Neural progenitor cell (in vitro differentiated cells): ENCODE measurements around the gene TRIM47. TPM values are rescaled to one million over a fixed set of nuclear protein-coding genes. Genes with fewer than 3 reads are reported as not detected.

ENCODE experiments used
- DNase-seq: peaks from one replicate; pipeline ENCODE4 v3.0.0-alpha.2; 2016; ENCODE audit warnings: low spot score
- H2AFZ ChIP-seq: fragments of 200-600 bp; sonication (generic); replicated peaks from 2 replicates; pipeline ENCODE4 v1.6.1; 2016; ENCODE audit warnings: antibody characterized with exemption
- H3F3A ChIP-seq: fragments of 200-600 bp; sonication (generic); 2 replicates; pipeline ENCODE4 v1.6.1; 2016; ENCODE audit warnings: antibody characterized with exemption, low read depth
- H3K27ac ChIP-seq: fragments of 200-600 bp; sonication (generic); 2 replicates; pipeline ENCODE4 v1.5.1; 2016; ENCODE audit warnings: mild to moderate bottlenecking
- H3K27me3 ChIP-seq: fragments of 200-600 bp; sonication (generic); 2 replicates; pipeline ENCODE4 v1.6.1; 2016; ENCODE audit warnings: mild to moderate bottlenecking, moderate library complexity
- H3K36me3 ChIP-seq: fragments of 200-600 bp; sonication (generic); 2 replicates; pipeline ENCODE4 v1.5.1; 2016
- H3K4me1 ChIP-seq: fragments of 200-600 bp; sonication (generic); 2 replicates; pipeline ENCODE4 v1.6.1; 2016; ENCODE audit warnings: mixed run types
- H3K4me2 ChIP-seq: fragments of 200-600 bp; sonication (generic); 2 replicates; pipeline ENCODE4 v1.6.1; 2016
- H3K4me3 ChIP-seq: fragments of 200-600 bp; sonication (generic); 2 replicates; pipeline ENCODE4 v1.5.1; 2016
- H3K79me2 ChIP-seq: fragments of 200-600 bp; sonication (generic); 2 replicates; pipeline ENCODE4 v1.6.1; 2016; ENCODE audit warnings: low read depth
- H3K9ac ChIP-seq: fragments of 200-600 bp; sonication (generic); 2 replicates; pipeline ENCODE4 v1.6.1; 2016
- H3K9me3 ChIP-seq: fragments of 200-600 bp; sonication (generic); 2 replicates; pipeline ENCODE4 v1.5.1; 2016; ENCODE audit warnings: low read depth
- H4K20me1 ChIP-seq: fragments of 200-600 bp; sonication (generic); 2 replicates; pipeline ENCODE4 v1.6.1; 2016; ENCODE audit warnings: low read depth
- H3K27ac Mint-ChIP-seq: 3 replicates; pipeline ENCODE4 v1.8.0; 2021; ENCODE audit warnings: mixed read lengths
- H3K27me3 Mint-ChIP-seq: 2 replicates; pipeline ENCODE4 v1.8.0; 2022; ENCODE audit warnings: low read depth, mild to moderate bottlenecking, inconsistent platforms, moderate library complexity, mixed read lengths; ENCODE audit not compliant: insufficient read depth
- H3K36me3 Mint-ChIP-seq: 3 replicates; pipeline ENCODE4 v1.8.0; 2021; ENCODE audit warnings: mixed read lengths
- H3K4me1 Mint-ChIP-seq: 3 replicates; pipeline ENCODE4 v1.8.0; 2021; ENCODE audit warnings: mixed read lengths
- H3K4me3 Mint-ChIP-seq: 3 replicates; pipeline ENCODE4 v1.8.0; 2021; ENCODE audit warnings: mild to moderate bottlenecking, moderate library complexity, mixed read lengths
- H3K9me3 Mint-ChIP-seq: 3 replicates; pipeline ENCODE4 v1.8.0; 2020; ENCODE audit warnings: mixed read lengths
- EZH2 ChIP-seq: fragments of 200-600 bp; sonication (generic); IDR thresholded peaks from 2 replicates; pipeline ENCODE4 v1.6.1; 2017; ENCODE audit warnings: antibody characterized with exemption, mild to moderate bottlenecking, moderate library complexity
- EZH2phosphoT487 ChIP-seq: fragments of 200-600 bp; sonication (generic); IDR thresholded peaks from 2 replicates; pipeline ENCODE4 v1.6.1; 2017; ENCODE audit warnings: antibody characterized with exemption
- total RNA-seq: library from RNA; depleted of rRNA; stranded (reverse); fragments of >200 nt; gene quantifications from 2 replicates; pipeline ENCODE4 v1.2.3, GENCODE V29; 2015; ENCODE audit warnings: low replicate concordance
- TF ChIP-seq, protein P1 (sequence below): fragments of 200-600 bp; sonication (generic); IDR thresholded peaks from 2 replicates; pipeline ENCODE4 v1.5.1; 2017; ENCODE audit warnings: antibody characterized with exemption, mild to moderate bottlenecking

The TRIM47 gene
- total RNA-seq, 1 donor from 2014 or later, result 1.3 TPM

DNA sequence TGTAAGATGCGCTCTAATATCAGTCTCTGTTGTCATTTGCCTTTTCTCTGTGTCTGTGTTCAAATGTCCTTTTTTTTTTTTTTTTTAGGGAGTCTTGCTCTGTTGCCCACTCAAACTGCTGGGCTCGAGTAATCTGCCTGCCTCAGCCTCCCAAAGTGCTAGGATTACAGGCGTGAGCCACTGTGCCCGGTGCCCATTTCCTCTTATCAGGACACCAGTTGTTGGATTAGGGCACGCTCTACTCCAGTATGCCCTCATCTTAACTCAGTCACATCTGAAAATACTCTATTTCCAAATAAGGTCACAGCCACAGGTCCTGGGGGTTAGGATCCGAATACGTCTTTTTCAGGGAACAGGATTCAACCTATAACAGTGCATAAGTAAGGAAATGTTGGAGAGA is 1.9 kb upstream of the TRIM47 start:
- no peak for DNase-seq
- H3K27ac Mint-ChIP-seq, result no peak overlapping the region

DNA sequence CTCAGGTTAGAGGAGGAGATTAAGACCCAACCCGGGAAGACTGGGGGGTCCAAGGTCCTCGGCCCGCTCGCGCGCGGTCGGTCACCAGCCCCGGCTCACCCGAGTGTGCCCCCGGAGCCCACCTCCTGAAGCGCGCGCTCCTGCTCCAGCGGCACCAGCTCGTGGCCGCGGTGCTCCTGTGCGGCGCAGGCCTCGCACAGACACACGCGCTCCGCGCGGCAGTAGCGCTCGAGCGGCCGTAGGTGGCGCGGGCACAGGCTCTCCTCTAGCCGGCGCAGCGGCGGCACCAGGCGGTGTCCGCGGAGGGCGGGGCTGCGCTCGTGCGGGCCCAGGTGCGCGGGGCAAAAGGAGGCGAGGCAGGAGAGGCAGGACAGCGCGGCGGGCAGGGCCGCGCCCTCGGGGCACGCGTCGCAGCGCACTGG is 618 bp downstream of the TRIM47 start:
- Histone ChIP-seq H2AFZ (peak overlapping the region; percentile 52), H3K9ac (no peak overlapping the region), H4K20me1 (no peaks in the 10 kb centered on the region), H3K27ac (no peak overlapping the region), H3K4me3 (peak overlapping the region; percentile 24), H3K4me1 (peaks cover 6% of the 10 kb centered on the region), H3F3A (peaks cover 24% of the 10 kb centered on the region), H3K9me3 (no peaks in the 10 kb centered on the region), H3K4me2 (peak overlapping the region; percentile 80), H3K36me3 (no peaks in the 10 kb centered on the region), H3K79me2 (no peaks in the 10 kb centered on the region), H3K27me3 (peaks cover 53% of the 10 kb centered on the region)
- H3K9me3 Mint-ChIP-seq, result no peaks in the 10 kb centered on the region
- no peak overlapping the region for H3K27ac Mint-ChIP-seq
- H3K4me1 Mint-ChIP-seq, result peaks cover 13% of the 10 kb centered on the region
- TF ChIP-seq EZH2 (peak; percentile 50), EZH2phosphoT487 (peak; percentile 24)
- TF ChIP-seq, protein P1, sequence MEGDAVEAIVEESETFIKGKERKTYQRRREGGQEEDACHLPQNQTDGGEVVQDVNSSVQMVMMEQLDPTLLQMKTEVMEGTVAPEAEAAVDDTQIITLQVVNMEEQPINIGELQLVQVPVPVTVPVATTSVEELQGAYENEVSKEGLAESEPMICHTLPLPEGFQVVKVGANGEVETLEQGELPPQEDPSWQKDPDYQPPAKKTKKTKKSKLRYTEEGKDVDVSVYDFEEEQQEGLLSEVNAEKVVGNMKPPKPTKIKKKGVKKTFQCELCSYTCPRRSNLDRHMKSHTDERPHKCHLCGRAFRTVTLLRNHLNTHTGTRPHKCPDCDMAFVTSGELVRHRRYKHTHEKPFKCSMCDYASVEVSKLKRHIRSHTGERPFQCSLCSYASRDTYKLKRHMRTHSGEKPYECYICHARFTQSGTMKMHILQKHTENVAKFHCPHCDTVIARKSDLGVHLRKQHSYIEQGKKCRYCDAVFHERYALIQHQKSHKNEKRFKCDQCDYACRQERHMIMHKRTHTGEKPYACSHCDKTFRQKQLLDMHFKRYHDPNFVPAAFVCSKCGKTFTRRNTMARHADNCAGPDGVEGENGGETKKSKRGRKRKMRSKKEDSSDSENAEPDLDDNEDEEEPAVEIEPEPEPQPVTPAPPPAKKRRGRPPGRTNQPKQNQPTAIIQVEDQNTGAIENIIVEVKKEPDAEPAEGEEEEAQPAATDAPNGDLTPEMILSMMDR, result peak; percentile 55
- H3K36me3 Mint-ChIP-seq, result no peaks in the 10 kb centered on the region
- H3K4me3 Mint-ChIP-seq, result peak overlapping the region; percentile 67
- peaks cover 46% of the 10 kb centered on the region for H3K27me3 Mint-ChIP-seq
- peak; percentile 93 for DNase-seq

More for the DNA sequence above, 1.9 kb upstream of the TRIM47 start:
- Histone ChIP-seq H3K4me2 (no peak overlapping the region), H3K9me3 (no peaks in the 10 kb centered on the region), H2AFZ (no peak overlapping the region), H3F3A (peaks cover 24% of the 10 kb centered on the region), H4K20me1 (no peaks in the 10 kb centered on the region), H3K4me3 (no peak overlapping the region), H3K27ac (no peak overlapping the region), H3K4me1 (peaks cover 6% of the 10 kb centered on the region), H3K79me2 (no peaks in the 10 kb centered on the region), H3K27me3 (peaks cover 53% of the 10 kb centered on the region), H3K9ac (no peak overlapping the region), H3K36me3 (no peaks in the 10 kb centered on the region)
- TF ChIP-seq EZH2phosphoT487 (no peak), EZH2 (no peak)
- TF ChIP-seq, protein P1, result no peak
- H3K9me3 Mint-ChIP-seq, result no peaks in the 10 kb centered on the region
- H3K4me3 Mint-ChIP-seq, result peak overlapping the region; percentile 31
- peaks cover 13% of the 10 kb centered on the region for H3K4me1 Mint-ChIP-seq
- H3K27me3 Mint-ChIP-seq, result peaks cover 37% of the 10 kb centered on the region
- no peaks in the 10 kb centered on the region for H3K36me3 Mint-ChIP-seq

- H3K27ac Mint-ChIP-seq, result no peak overlapping the region
- no peaks in the 10 kb centered on the region for H3K36me3 Mint-ChIP-seq
- peaks cover 6% of the 10 kb centered on the region for H3K4me1 ChIP-seq
- H3K79me2 ChIP-seq, result no peaks in the 10 kb centered on the region
- peaks cover 13% of the 10 kb centered on the region for H3K4me1 Mint-ChIP-seq
- H3K4me3 ChIP-seq, result peak overlapping the region; percentile 24
- H3K9me3 ChIP-seq, result no peaks in the 10 kb centered on the region
- H3K9ac ChIP-seq, result no peak overlapping the region
- H3K27me3 Mint-ChIP-seq, result peaks cover 44% of the 10 kb centered on the region
- peak overlapping the region; percentile 58 for H3K4me3 Mint-ChIP-seq
- no peaks in the 10 kb centered on the region for H4K20me1 ChIP-seq
- peak; percentile 40 for DNase-seq
- TF ChIP-seq EZH2phosphoT487 (no peak), EZH2 (no peak)
- TF ChIP-seq, protein P1, result no peak
- H3K9me3 Mint-ChIP-seq, result no peaks in the 10 kb centered on the region
- H3K36me3 ChIP-seq, result no peaks in the 10 kb centered on the region
- H2AFZ ChIP-seq, result peak overlapping the region; percentile 52
- H3K27me3 ChIP-seq, result peaks cover 53% of the 10 kb centered on the region
- H3F3A ChIP-seq, result peaks cover 24% of the 10 kb centered on the region
- peak overlapping the region; percentile 80 for H3K4me2 ChIP-seq
- no peak overlapping the region for H3K27ac ChIP-seq
Measured at GRCh38 chr17:75876938-75877751, 1.2 kb downstream of the TRIM47 start.
